ENCODE data around the gene ANKMY1.

The ANKMY1 gene

GRCh38 chr2:240577281-240578109, 19.7 kb upstream of the ANKMY1 start:
- Histone ChIP-seq H3K4me2 (ENCODE audit: low read depth, low read length, poor library complexity, severe bottlenecking) (no peak overlapping the region), H3K27me3 (ENCODE audit: low read length) (no peaks in the 10 kb centered on the region), H3K36me3 (ENCODE audit: low read length) (no peaks in the 10 kb centered on the region), H3K79me2 (ENCODE audit: insufficient read depth, low read length) (peaks cover 23% of the 10 kb centered on the region; the same call in 1 of the 2 replicates), H3K9me3 (ENCODE audit: insufficient read depth, low read length) (no peaks in the 10 kb centered on the region), H3K4me3 (ENCODE audit: insufficient read depth, low read length, poor library complexity, severe bottlenecking) (no peak overlapping the region), H4K20me1 (ENCODE audit: low read depth, low read length) (no peaks in the 10 kb centered on the region; the same call in 1 of the 2 replicates), H3K9me2 (replicated peaks; ENCODE audit: insufficient read depth, low read length) (no peaks in the 10 kb centered on the region), H3K27ac (ENCODE audit: low read depth, low read length) (no peak overlapping the region), H3F3A (ENCODE audit: insufficient read depth) (peaks cover 11% of the 10 kb centered on the region), H2AFZ (ENCODE audit: low read depth, low read length, severe bottlenecking) (no peak overlapping the region), H3K9ac (ENCODE audit: low read length) (no peak overlapping the region)
- TF ChIP-seq EZH2phosphoT487 (conservative IDR thresholded peaks at IDR 0.05; ENCODE audit: low read length), result no peak
- TF ChIP-seq, protein P1, sequence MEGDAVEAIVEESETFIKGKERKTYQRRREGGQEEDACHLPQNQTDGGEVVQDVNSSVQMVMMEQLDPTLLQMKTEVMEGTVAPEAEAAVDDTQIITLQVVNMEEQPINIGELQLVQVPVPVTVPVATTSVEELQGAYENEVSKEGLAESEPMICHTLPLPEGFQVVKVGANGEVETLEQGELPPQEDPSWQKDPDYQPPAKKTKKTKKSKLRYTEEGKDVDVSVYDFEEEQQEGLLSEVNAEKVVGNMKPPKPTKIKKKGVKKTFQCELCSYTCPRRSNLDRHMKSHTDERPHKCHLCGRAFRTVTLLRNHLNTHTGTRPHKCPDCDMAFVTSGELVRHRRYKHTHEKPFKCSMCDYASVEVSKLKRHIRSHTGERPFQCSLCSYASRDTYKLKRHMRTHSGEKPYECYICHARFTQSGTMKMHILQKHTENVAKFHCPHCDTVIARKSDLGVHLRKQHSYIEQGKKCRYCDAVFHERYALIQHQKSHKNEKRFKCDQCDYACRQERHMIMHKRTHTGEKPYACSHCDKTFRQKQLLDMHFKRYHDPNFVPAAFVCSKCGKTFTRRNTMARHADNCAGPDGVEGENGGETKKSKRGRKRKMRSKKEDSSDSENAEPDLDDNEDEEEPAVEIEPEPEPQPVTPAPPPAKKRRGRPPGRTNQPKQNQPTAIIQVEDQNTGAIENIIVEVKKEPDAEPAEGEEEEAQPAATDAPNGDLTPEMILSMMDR (IDR thresholded peaks at IDR 0.05; ENCODE audit: insufficient read depth, low read length, poor library complexity, severe bottlenecking), result no peak

DNA sequence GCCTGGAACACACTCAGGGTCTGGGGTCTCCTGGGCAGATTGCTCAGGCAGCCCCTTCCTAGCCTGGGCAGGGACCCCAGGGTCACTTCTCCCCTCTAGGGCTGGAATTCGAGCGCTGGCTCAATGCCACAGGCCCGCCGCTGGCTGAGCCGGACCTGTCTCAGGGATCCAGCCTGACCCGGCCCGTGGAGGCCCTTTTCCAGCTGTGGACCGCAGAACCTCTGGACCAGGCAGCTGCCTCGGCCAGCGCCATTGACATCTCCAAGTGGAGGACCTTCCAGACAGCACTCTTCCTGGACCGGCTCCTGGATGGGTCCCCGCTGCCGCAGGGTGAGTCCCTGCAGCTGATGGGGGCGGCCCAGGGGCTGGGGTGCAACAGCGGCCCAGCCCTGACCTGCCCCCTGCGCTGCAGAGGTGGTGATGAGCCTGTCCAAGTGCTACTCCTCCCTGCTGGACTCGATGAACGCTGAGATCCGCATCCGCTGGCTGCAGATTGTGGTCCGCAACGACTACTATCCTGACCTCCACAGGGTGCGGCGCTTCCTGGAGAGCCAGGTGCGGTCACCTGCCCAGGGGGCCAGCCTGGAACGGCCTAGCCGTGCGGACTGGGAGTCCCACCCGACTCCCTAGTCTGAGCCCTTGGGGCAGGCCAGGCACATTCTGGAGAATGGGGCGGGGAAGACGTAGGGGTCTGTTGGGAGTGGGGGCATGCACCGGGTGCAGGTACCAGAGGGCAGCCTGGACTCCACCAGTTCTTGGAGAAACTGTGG, 18.8 kb upstream of the ANKMY1 start:
- H3K4me2 ChIP-seq (ENCODE audit: low read depth, low read length, poor library complexity, severe bottlenecking), result no peak overlapping the region
- no peaks in the 10 kb centered on the region for H3K9me2 ChIP-seq (replicated peaks; ENCODE audit: insufficient read depth, low read length)
- no peak overlapping the region for H3K9ac ChIP-seq (ENCODE audit: low read length)
- no peak overlapping the region for H3K27ac ChIP-seq (ENCODE audit: low read depth, low read length)
- 0 out of 2 replicates have a peak, but pooled peaks cover 15% of the 10 kb centered on the region for H3K79me2 ChIP-seq (ENCODE audit: insufficient read depth, low read length)
- peaks cover 11% of the 10 kb centered on the region; the same call in 1 of the 2 replicates for H3F3A ChIP-seq (ENCODE audit: insufficient read depth)
- H4K20me1 ChIP-seq (ENCODE audit: low read depth, low read length), result no peaks in the 10 kb centered on the region; the same call in 1 of the 2 replicates
- H3K27me3 ChIP-seq (ENCODE audit: low read length), result no peaks in the 10 kb centered on the region
- no peak for TF ChIP-seq EZH2phosphoT487 (conservative IDR thresholded peaks at IDR 0.05; ENCODE audit: low read length)
- TF ChIP-seq, protein P1 (IDR thresholded peaks at IDR 0.05; ENCODE audit: insufficient read depth, low read length, poor library complexity, severe bottlenecking), result no peak
- H3K9me3 ChIP-seq (ENCODE audit: insufficient read depth, low read length), result no peaks in the 10 kb centered on the region
- no peak overlapping the region for H2AFZ ChIP-seq (ENCODE audit: low read depth, low read length, severe bottlenecking)
- no peaks in the 10 kb centered on the region for H3K36me3 ChIP-seq (ENCODE audit: low read length)
- H3K4me3 ChIP-seq (ENCODE audit: insufficient read depth, low read length, poor library complexity, severe bottlenecking), result no peak overlapping the region

DNA sequence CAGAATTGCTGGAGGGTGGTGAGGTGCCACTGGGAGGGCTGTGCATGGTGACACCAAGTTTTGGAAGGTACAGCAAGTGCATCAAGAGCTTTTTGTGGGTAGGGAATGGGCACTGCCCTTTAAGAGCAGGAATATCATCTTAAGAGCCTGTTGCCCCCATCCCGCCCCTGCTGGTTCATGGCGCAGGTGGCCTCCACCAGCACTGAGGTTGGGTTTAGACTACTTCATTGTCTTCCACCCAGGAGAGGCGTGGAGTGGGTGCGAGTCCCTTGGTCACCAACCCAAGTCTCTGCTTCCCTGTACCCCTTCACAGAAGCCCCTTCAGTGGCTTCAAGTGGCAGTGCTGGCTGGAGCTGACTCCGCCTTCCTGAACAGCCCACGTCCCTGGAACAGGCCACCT, 18.2 kb upstream of the ANKMY1 start:
- Histone ChIP-seq H3K79me2 (ENCODE audit: insufficient read depth, low read length) (0 out of 2 replicates have a peak, but pooled peaks cover 11% of the 10 kb centered on the region), H3K4me2 (ENCODE audit: low read depth, low read length, poor library complexity, severe bottlenecking) (no peak overlapping the region), H2AFZ (ENCODE audit: low read depth, low read length, severe bottlenecking) (no peak overlapping the region), H3K36me3 (ENCODE audit: low read length) (no peaks in the 10 kb centered on the region), H3K9me3 (ENCODE audit: insufficient read depth, low read length) (no peaks in the 10 kb centered on the region), H3K9ac (ENCODE audit: low read length) (no peak overlapping the region), H4K20me1 (ENCODE audit: low read depth, low read length) (no peaks in the 10 kb centered on the region; the same call in 1 of the 2 replicates), H3K27ac (ENCODE audit: low read depth, low read length) (no peak overlapping the region), H3F3A (ENCODE audit: insufficient read depth) (peaks cover 6% of the 10 kb centered on the region; the same call in 1 of the 2 replicates), H3K27me3 (ENCODE audit: low read length) (no peaks in the 10 kb centered on the region), H3K9me2 (replicated peaks; ENCODE audit: insufficient read depth, low read length) (no peaks in the 10 kb centered on the region), H3K4me3 (ENCODE audit: insufficient read depth, low read length, poor library complexity, severe bottlenecking) (no peak overlapping the region)
- TF ChIP-seq, protein P1 (IDR thresholded peaks at IDR 0.05; ENCODE audit: insufficient read depth, low read length, poor library complexity, severe bottlenecking), result no peak
- no peak for TF ChIP-seq EZH2phosphoT487 (conservative IDR thresholded peaks at IDR 0.05; ENCODE audit: low read length)

All from SU-DHL-6 (cell line).